GM12874 (cell line): ENCODE data around the gene PCDH8.

Source experiments
- CTCF ChIP-seq: IDR thresholded peaks from 2 replicates; pipeline ENCODE4 v1.5.1; 2011; ENCODE audit warnings: low read depth, mild to moderate bottlenecking, control low read depth, low read length, moderate library complexity; ENCODE audit not compliant: insufficient read depth

The PCDH8 gene

GRCh38 chr13:52833296-52833875 is 15.1 kb downstream of the PCDH8 start:
- no peak for TF ChIP-seq CTCF

GRCh38 chr13:52832313-52832712 is 16.1 kb downstream of the PCDH8 start:
- no peak for TF ChIP-seq CTCF

GRCh38 chr13:52830946-52831345 is 17.5 kb downstream of the PCDH8 start:
- TF ChIP-seq CTCF: no peak

GRCh38 chr13:52827839-52828238 is 20.6 kb downstream of the PCDH8 start:
- no peak for TF ChIP-seq CTCF

GRCh38 chr13:52815330-52815729 is 33.1 kb downstream of the PCDH8 start:
- TF ChIP-seq CTCF: no peak

- TF ChIP-seq CTCF: no peak
These were observed 35.5 kb downstream of the PCDH8 start for GRCh38 chr13:52812941-52813340.

GRCh38 chr13:52811841-52812240 is 36.6 kb downstream of the PCDH8 start:
- no peak for TF ChIP-seq CTCF
